HS-27A (cell line): Measurements from ENCODE around the gene CCDC102B.
"Not testable (repeated sequence)": the region's sequence is repeated elsewhere in the genome, so short reads cannot be mapped to it uniquely, and the experiment has no call there.

Experiments
- DNase-seq: peaks from one replicate; pipeline ENCODE4 v3.0.0-alpha.2; 2012; ENCODE audit warnings: low read depth, missing footprints

The CCDC102B gene

DNA sequence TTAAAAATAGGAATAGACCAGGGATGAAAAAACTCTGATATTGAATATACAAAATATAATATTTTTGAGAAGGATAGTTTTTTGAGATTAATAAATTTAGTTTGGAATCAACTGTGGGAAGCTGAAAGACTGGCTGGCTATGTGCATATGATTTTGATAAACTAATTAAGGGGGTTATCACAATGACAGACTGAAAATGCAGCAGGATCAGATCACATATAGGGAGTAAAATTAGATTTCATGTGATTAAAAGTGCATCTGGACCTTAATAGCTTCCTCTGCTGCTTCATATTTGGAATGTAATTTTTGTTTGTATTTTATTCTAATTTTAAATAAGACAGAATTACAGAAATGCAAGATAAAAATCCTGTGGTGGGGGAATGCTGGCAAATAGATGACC is 111.7 kb downstream of the CCDC102B start:
- DNase-seq = no peak

DNA sequence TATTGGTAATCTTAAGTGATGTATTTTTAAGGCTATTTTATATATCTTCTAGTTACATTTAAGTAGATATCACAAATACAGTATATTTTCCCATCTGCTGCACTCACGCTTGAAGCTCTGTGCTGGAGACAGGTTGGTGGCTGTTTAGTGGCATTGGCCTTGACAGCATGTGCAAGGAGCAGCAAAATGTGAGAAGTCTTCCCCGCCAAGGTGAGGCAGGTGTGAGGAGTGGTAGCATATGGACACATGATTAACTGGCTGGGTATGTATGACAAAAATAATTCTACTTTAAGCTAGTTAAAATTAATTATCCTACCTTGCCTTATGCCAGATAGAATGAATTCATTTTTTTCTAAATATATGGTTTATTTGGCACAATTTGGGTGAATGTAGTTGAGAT is 117.2 kb downstream of the CCDC102B start:
- no peak for DNase-seq

DNA sequence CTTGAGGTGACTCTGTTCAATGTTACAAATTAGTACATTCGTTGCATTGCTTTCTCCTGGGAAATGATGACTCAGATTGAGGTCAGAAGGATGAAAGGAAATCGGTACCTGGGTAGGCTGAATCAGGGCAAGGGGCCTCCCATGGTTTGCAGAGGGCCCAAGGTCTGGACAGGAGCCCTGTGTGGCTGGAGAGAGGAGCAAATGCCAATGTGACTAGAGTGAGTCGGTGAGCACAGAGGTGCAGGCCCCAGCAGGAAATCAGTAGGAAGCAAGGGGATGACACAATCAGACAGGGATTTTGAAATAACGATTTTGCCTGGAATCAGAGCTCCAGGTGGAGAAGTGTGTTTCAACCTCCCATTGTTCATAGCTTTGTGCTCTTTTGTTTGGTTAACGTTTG is 118.9 kb downstream of the CCDC102B start:
- DNase-seq = no peak

DNA sequence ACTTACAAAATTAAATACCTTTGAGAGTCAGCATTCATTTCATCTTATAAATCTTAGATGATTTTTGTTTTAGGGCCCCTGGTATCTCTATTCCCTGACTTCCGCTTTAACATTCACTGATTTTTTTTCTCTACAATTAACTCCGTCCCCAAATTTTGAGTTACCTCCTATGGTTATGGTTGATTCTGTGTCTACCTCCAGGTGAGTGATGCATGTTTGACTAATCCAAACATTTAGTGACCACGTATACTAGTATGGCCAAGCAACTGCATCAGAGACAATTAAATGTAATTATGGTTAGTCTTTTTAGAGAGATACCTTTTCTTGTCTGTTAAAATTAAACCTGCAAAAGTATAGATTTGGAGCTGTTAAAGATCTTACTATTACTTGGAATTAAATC is 120.3 kb downstream of the CCDC102B start:
- DNase-seq = no peak

DNA sequence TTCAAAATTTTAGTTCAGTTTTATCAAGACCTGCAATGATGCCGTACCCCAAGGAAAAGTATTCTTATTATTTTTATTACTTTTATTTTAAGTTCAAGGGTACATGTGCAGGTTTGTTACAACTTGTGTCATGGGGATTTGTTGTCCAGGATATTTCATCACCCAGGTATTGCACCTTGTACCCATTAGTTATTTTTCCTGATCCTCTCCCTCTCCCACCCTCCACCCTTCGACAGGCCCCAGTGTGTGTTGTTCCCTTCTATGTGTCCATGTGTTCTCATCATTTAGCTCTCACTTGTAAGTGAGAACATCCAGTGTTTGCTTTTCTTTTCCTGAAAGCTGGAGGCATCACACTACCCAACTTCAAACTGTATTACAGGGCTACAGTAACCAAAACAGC is 122.0 kb downstream of the CCDC102B start:
- no peak for DNase-seq

DNA sequence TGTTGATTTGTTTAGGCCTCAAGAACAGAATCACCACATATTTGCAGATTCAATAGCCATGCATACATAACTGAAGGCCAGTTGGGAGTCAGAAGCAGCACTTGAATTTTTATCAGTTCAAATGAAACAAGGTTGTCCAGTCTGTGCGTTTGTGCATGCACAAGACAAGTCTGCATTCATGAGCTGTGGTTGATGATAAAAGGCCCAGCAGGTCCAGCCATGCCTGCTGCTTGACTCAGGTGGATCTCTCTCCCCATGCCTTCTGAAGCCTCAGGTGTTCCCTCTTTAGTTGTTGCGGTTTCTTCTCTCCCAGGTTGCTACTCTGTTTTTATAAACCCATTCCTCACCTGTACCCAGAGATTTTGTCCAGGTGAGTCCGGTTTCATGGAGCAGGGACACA is 124.5 kb downstream of the CCDC102B start:
- no peak for DNase-seq

DNA sequence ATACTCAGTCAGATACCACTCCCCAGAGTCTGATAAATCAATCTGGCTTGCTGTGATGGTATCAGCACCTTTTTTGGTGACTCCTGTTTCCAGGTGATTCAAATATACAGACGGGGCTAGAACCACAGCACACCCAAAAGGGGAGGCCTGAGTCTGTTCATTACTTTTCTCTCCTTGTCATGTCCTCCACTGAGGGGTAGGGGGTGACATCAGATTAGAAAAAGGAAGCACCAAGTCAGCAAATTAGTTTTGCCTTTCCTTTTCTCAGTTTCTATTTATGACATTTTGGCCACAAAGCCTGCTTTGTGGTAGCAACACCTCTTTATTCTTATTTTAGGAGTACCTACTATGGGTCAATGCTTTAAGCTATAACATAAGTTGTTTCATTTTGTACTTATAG is 127.4 kb downstream of the CCDC102B start:
- DNase-seq = no peak

DNA sequence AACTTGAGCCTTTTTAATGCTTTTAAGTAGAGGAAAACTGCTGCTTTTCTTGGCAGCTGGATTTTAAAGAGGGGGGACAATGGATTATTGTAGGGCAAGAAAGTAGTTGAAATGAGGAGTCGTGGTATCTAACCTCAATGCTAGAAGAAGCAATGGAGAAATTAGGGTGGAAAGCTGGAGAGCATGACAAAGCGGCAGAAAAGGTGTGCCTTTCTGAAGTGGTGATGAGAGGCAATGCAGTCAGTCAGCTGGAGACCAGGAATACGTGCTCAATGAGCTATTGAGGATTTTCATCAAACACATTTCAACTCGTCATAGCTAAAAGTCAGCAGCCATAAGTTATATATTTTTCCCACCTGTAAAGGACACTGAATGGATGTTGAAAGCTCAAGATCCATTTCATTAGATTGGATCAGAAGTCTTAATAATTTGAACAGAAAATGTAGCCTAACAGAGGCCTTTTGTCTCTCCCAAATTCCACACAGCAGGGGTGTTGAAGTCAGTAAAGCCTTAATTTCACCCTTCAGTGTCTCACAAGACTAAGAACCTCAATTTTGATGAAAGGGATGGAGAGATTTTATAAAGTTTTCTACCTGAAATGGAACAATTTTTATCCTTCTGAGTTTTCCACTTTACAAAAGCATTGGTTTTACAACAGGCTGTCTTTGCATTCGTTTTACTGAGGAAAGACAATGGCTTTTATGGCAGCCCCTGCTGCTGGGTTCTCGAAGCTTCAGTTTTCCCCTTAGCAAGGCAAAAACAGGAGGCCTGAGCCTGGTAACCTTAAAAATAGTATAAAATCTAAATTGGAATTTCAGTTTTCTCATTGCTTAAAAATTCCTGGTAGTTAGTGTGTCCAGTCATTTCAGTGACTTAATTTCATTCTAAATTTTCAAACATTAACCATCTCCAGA is 131.1 kb downstream of the CCDC102B start:
- no peak for DNase-seq

DNA sequence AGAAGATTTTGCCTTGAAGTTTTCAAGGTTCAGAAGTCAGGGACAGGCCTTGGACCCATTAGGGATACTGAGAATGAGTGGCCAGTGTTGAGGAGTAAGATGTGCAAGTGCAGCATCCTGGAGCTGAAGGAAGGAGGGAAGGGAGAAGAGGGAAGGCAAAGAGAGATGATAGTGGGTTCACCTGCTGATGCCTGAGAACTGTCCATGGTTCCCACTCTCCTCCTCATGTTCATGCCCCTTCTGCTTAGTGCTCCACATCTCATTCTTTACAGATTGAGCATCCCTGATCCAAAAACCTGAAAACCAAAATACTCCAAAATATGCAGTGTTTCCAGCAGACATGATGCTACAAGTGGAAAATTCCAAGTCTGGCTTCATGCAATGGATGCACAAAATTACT is 137.8 kb downstream of the CCDC102B start:
- no peak for DNase-seq

DNA sequence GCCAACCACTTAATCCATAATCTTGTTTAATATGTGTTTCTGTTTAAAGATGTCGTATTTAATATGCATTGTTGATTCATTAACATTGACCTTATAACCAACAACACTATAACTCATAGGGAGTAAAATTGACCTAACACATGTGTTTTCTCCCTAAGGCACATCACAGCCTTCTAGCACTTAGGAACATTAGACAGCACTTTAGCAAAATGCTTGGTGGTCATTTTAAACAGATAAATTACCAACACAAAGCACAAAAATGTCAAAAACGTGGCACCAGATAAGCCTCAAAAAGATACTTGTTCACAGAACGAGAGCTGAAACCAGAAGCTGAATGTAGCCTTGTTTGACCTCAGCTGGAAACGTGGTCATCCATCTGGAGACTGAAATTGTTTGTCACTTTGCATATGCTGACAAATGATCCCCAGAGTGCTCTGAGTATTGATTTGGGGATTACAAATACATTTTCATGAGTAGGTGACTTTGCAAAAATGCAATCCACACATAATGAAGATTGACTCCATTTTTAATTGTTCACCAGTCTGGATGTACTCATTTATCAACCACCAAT is 139.2 kb downstream of the CCDC102B start:
- DNase-seq = no peak

DNA sequence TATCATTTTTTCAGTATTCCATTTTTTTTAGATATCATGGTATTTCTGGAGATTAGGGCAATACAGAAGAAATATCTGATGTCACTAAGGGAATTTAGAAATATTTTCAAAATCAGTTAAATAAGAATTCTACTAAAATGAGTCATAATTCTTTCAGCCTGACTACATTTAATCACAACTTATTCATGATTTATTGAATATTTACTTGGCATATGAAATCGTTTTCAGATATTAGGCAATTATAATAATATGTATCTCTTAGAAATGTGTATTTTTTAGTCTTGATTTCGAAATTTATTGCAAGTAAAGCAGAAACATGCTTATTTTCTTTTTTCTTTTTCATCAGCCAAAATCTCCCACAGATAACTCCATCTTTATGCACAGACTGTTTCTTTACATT is 142.2 kb downstream of the CCDC102B start:
- no peak for DNase-seq

DNA sequence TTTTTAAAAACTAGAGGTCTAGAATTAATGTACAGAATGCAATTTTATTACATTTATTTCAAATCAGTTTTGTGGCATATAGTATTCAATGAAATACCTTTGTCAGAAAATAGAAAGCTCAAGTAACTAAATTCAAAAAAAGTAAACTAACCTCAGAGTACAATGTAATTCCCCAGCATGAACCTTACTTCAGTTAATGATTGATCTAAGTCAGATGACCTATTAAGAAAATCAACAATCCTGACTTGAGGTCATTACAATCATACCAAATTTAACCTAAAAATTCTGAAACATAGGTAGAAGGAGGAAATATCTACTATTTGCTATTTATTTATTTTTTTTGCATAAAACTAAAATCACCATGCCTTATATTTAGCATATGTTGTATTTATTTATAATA is 142.9 kb downstream of the CCDC102B start:
- DNase-seq = no peak

DNA sequence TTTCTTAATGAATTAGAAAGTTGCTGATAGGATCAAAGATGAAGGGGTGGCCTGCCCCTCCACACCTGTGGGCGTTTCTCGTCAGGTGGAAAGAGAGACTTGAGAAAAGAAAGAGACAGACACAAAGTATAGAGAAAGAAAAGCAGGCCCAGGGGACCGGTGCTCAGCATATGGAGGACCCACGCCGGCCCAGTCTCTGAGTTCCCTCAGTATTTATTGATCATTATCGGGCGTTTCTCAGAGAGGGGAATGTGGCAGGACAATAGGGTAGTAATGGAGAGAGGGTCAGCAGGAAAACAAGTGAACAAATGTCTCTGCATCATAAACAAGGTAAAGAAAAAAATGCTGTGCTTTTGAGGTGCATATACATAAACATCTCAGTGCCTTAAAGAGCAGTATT is 144.3 kb downstream of the CCDC102B start:
- DNase-seq = no peak

DNA sequence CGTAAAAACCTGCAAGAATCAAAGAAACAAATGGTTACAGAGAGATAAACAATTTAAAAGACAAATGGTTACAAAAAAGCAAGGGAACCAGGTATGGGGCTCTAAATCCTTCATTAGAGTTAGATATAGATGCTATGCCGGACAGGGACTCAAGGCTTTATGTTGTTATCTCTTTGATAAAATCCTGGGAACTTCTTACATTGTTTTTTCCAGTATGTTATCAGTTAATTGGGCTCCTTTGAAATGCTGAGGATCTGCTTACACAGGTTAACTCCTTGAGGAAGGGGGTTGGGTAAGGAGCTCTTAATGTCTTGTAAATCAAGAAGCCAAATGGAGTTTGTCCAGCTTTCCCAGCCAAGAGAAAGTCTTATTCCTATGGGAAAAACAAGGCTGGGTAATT is 146.0 kb downstream of the CCDC102B start:
- DNase-seq = not testable (repeated sequence)

DNA sequence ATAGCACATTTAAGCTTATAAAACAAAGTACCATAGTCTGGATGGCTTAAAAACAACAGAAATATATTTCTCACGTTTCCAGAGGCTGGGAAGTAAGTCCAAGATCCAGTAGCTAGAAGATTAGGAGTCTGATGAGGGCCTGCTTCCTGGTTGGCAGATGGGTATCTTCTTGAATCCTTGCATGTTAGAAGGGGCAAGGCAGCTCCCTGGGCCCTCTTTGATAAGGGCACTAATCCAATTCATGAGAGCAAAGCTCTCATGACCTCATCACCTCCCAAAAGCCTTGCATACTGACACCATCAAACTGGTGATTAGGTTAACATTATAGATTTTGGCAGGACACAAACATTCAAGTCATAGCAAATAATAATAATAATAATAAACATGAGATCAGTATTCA is 146.4 kb downstream of the CCDC102B start:
- no peak for DNase-seq

DNA sequence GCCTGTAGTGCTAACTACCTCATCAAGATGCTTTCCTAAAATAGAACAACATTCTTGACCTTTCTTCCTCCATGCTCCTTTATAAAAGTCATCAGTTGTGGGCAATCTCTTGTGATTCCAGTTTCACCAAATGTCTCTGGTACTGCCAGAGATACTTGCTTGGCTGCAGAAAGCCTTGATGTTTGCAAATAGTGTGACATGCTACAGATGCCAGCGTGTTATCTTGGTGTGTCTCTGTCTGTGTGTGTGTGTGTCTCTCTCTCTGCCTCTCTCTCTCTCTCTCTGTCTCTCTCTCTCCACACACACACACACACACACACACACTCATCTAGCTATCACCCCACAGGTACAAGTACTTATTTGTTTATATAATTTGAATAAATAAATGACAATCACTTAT is 146.9 kb downstream of the CCDC102B start:
- no peak for DNase-seq

DNA sequence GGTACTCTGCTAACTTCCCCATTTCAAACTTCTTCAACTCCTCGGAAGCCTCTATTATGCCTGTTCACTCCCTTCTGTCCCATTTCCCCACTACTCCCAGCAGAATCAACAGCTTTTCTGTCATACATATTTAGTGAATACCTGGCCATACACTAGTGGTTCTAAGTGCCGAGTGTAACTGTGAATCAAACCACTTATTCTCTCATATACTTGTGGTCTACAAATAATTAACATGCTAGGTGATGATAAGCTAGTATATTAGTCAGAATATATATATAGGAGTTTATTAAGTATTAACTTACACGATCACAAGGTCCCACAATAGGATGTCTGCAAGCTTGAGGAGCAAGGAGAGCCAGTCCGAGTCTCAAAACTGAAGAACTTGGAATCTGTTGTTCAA is 150.7 kb downstream of the CCDC102B start:
- DNase-seq = no peak

DNA sequence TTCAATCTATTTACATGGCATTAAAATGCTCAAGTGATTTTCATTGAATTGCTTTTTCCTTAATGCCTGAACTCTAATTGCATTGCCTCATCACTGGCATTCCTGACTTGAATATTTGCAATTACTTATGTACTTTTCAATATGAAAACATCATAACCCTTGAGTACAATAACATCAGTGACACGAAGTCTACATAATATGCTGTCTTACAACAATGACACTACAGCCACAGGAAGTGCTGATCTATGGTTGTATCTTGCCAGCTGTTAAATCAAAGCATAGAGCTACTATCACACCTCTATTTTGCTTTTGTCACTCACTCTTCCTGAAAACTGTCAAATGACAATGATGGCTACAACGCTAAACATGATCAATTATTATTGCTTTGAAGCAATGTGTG is 156.9 kb downstream of the CCDC102B start:
- no peak for DNase-seq

DNA sequence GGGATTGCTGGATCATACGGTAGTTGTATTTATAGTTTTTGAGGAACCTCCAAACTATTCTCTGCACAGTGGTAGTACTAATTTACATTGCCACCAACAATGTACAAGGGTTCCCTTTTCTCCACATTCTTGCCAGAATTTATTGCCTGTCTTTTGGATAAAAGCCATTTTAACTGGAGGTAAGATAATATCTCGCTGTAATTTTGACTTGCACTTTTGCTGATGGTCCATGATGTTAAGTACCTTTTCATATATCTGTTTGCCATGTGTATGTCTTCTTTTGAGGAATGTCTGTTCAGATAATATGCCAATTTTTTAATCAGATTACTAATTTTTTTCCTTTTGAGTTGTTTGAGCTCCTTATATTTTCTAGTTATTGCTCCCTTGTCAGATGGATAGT is 158.8 kb downstream of the CCDC102B start:
- no peak for DNase-seq

DNA sequence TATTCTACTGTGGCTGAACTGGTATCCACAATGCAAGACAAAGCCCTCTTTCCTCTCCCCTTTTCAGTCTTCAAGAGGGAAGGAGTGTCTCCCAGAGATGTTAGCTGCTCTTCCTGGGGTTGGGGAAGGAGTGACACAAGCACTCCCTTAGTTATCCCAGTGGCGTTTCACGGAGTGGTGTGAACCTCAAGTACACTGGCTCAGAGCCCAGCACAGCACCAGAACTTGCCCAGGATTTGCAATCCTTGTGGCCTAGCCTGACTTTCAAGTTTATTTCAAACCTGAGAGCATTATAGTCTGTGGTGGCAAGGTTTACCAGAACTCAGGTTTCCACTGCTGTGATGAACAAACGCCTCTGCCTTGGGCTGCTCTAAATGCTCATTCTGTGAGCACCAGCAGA is 162.5 kb downstream of the CCDC102B start:
- DNase-seq = no peak

DNA sequence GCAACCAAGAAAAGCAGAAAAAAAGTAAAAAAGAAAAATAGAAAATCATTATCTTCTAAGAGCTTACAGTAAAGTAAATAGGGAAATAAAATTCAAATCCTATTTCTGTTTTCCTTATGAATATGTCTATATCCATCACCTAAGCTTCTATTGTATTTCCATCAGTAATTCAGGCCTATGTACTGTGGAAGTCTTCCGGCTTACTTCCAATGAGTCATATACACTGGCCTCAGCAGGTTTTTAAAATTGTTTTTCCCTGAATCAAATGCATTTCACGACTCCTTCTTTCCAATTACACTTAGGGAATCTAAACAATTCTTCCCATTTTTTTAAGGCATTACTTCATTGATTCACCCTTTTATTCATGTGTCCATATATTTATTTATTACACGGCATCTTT is 164.7 kb downstream of the CCDC102B start:
- no peak for DNase-seq

DNA sequence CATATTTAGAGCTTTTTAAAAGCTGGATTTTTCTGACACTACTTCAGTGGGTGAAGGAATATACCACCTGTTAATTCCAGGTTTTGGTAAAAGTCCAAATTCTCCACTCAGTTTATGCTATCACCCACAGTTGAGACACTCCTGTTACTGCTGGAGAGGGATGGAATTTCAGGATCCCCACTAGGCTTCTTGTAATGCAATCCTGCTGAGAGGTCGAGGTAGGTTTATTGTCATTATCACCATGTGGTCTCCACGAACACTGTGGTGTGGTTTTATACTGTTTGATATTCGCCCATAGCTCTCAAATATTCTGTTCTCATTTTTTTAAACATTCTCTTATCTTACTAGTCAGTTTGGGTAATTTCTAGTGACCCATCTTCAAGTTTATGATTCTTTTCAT is 167.9 kb downstream of the CCDC102B start:
- DNase-seq = no peak

DNA sequence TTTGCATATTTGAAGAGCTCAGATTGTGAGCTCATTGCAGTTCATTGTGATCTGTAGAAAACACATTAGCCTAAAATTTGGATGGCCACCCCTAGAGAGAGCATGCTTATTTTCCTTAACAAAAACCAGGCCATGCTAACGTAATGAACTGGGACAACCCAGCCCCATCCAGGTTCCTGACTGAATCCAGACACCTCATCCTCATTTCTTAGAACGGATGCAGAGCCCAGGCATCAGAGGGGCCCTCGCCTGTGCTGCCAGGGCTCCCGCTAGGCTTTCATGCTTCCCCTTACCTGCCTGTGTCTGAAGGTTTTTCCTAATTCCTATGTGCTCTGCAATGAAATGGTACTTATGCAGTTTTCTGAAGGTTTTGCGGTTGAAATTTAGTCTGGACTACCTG is 171.1 kb downstream of the CCDC102B start:
- no peak for DNase-seq

DNA sequence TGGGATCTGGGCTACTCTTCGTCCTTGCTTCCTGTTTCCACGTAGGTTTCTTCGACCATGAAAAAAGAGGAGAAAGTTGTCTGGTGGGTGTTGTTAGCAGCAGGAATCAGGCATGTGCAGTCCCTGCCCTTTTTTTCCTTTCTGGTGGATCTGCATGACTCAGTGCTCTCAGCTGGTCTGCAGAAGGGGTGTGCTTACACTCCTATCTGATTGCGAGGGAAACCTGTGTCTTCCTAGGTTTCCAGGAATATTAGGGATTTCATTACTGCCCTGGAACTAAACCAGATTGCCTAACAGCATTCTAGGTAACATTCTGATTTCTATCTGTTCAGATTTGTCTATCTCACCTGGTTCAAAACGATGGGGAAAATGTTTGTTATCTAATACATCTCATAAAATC is 174.3 kb downstream of the CCDC102B start:
- no peak for DNase-seq
